IPS-NIHi11 (cell line): ENCODE measurements around the gene DNMT3A.
A peak's percentile ranks its signal among the peaks of the same experiment; 100 is the strongest.

ENCODE experiments used
- DNase-seq: peaks from one replicate; pipeline ENCODE4 v3.0.0; 2012; ENCODE audit warnings: mixed read lengths, low spot score

The DNMT3A gene

DNA sequence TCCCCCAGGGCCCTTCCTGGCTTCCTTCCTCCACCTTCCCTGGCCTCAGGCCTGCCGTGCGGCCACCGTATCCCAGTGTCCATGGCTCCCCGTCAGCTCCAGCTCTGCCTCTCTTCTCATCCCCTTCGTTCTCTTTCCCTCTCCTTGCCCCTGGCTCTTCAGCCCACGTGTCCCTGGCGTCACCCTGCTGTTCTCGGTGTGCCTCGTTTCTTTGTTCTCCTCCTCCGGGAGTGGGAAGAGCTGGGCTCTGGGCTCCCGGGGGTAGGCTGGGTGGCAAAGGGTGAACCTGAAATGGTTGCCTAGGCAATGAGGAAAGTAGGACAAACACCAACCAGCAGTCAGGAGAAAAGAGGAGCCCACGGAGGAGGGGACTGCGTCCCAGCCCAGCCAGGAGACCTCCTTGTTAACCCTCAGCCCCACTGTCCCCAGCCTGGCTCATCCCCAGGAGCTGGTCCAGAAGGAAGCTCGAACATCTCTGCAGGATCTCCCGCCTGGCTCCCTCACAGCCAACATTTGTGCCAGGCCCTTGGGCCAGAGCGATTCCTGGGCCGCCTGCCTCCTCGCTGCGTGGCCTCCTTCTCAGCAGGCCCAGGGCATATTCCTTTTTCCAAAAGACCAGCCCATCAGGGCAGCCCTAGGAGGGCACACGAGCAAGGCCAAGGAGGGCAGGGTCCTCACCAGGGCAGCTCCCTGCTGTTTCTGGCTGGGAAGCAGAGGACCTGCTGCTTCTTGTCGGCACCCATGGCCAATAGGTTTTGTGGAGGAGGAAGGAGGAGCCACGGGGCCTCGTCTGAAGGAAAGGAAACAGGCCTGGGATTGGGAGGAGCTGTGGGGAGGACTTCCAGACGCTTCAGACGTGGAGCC, 30.9 kb upstream of the DNMT3A start:
- no peak for DNase-seq

DNA sequence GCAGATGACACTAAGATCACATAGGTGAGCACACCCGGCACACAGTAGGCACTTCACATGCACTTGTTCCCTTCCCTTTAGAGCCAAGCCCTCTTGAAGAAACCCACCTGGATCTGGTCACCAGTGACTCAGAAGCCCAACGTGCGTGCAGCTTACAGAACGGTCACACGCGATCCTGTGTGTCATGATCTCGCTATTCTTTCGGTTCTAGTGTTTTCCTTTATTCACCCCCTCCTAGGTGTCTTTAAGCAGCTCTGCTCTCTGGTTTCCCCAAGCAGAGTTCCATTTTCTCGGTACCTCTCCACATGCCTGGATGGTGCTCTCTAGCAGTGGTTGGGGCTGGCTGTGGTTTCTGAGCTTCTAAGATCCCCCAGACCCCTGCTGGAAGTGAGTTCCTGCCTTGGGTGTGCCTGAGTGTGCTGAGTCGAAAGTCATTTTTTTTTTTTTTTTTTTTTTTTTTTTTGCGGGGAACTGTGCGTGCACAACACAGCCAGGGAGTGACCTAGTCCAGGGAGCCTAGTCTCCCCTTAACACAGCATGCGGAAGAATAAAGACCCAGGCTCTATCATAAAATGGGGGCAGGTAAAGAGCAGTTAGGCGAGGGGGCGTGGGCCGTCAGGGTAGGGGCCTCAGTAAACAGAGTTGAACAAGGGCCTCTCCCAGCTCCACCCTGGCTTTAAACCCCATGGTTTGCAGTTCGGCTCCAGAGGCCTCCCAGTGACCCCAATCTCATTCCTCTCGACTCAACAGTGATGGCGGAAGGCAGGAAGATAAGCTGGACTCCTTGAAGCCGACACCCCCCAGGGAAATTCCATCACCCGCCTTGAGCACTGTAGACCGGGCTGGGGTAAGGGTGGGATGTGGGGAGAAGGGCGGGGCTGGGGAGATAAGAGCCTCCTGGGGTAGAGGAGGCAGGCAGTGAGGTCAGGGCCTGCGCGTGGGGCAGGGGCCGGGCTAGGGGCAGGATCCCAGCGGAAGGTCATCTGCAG, 29.8 kb upstream of the DNMT3A start:
- no peak for DNase-seq

DNA sequence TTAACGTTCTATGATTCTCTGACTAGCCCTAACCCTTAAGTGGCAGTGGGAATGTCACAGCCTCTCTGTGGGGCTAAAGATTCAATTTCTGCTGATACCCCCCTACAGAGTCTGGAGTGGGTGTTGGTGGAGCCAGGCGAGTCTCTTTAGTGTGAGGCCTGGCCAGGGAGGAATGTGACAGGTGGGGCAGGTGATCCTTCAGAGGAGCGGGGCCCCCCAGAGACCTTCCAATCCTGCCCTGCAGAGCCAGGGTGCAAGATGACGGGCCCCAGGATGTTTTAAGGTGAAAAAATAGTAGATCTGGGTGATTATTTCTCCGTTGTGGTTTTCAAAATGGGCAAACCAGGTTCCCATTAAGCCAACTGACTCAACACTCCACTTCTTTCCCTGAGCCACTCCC, 28.2 kb upstream of the DNMT3A start:
- no peak for DNase-seq

DNA sequence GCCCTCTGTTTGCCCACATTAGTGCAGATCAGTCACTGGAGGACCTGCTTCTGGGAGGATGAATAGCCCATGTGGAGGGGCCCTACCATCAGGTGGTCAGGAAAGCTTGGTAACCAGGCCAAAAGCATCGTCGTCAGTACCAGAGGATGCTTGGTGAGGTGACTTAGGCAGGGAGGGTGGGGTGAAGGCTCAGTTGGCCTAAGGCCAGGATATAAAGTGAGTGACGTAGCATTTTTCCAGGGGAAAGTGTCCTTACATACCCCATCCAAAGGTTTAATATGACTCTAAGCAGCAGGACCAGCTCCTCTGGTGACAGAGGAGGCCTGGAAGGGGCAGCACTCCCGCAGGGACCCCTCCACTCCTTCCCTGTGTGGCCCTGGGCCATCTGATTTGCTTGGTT, 27.7 kb upstream of the DNMT3A start:
- no peak for DNase-seq

DNA sequence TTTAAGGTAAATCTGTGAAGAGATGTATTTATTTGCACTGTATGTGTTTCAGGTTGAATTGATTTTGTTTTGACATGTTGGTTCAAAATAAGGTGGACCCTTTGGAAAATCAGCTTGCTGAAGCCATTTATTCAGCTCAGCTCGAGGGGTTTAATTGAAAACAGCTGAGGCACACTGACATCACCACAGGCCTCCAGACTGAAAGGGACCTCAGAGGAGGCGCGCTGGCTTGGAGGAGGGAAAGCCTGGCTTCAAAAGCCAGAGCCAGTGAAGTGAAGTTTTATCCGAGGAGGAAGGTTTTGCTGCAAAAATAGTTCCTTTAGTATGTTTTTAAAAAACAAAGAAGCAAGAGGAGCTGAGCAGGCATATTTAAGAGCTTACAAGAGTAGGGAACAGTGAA, 26.9 kb upstream of the DNMT3A start:
- DNase-seq = no peak

DNA sequence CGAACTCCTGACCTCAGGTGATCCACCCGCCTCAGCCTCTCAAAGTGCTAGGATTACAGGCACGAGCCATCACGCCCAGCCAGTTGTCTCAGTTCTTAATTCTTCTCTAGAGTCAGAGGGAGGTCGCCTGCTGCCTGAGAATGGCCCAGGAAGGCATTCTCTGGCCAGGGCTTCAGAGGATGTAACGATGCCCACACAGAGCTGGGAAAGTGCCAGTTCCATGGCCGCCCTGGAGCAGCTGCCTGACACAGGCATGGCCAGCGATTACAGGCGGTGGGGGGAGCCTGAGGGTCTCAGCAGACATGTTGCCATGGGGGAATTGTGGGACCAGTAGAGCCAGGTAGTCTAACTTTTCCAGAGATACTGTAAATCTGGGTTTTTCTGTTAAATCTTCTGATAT, 25.6 kb upstream of the DNMT3A start:
- no peak for DNase-seq

DNA sequence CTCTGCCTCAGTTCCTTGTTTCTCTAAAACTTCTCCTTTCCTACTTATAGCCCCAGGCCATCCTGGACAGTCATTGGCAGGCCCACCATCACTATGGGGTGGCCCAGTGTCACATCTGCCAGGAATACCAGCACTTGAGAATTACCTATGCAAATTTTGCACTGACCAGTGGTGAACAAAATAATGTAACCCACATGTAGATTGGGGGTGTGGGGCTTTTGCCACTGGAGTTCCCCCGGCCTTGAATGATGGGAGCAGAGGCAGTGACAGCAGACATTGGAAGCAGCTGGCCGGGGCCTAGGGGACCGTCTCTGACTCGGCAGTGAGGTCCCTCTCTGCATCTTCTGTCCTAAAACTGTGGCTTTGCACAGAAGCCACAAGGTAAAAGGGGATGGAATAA, 24.9 kb upstream of the DNMT3A start:
- no peak for DNase-seq

DNA sequence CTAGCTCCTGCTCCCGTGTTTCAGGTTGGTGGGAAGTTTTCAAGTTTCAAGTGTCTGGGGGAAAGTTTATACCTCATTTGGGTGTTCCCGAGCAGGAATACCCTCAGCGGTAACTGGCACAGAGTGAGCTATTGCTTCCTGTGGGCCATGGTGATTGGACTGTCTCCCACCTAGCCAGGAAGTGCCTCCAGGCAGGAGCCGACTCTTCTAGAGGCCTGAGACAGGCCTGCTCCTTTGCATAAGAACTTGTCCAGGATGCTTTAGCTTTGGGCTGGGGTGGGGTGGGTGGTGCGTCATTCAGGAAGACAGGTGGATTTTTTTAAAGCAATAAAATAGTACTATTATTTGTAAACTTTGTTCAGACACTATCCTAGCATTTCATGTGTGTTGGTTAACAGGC, 23.5 kb upstream of the DNMT3A start:
- DNase-seq = no peak

DNA sequence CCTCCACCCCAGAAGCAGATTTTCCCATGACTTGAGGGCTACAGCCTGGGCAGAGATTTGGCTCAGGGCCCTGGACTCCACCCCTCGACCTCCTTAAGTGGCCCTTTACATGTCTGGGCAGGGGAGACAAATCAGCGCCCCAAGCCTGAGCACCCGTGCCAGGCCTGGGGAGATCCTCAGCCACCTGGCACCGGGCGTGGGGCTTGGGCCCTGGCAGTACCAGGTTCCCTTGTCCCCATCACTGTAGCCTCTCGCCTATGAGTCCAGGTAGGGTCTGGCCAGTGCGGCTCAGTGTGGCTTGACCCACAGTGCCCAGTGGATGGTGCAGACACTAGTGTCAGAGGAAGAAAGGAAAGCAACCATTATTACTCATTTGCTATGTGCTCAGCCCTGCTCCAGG, 22.0 kb upstream of the DNMT3A start:
- DNase-seq = no peak

DNA sequence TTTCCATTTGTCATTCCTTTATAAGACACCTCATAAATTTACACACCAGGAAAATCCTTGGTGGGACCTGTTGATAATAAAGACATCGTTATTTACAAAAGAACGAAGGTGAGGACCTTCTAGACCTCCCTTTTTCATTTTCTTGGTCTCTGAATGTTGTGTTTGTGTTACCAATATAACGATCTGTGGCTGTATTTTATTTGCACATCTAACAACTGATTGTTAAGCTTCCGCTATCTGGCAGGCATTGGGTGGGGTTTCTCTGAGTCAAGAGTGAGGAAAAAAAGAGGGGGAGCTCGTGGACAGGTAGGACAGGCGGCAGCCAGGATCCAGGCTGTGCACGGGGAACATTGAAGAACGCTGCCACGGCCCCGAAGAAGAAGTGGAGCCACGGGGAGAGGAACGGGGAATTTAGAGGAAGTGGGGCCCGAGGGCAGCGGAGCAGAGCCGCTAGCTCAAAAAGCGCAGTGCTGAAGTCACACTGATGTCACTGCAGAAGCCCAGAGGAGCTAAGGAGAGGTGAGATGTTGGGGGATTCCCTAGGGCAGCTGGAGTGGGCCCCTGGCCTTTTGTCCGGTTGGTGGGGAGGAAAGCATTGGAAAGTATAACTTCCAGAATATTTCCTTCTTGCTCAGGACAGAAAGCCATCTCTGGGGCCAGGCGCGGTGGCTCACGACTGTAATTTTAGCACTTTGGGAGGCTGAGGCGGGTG, 20.9 kb upstream of the DNMT3A start:
- DNase-seq = no peak

DNA sequence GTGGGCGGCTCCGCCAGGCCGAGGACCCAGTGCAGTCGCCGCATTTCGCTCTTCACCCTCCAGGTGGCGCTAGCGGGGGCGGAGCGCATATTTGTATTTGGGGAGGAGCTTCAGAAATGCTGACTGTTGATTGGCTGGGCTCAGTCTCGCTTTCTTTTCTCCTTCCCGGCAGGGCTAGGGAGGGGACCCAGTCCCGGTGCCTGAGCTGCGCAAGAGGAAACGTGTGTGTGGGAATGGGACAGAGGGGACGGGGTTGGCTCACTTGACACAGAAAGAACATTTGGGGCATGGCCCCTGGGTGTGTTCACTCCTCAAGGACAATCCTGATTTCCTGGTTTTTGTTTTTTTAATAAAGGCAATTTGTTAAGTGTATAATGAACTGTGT, 20.3 kb upstream of the DNMT3A start:
- peak; percentile 95 for DNase-seq

DNA sequence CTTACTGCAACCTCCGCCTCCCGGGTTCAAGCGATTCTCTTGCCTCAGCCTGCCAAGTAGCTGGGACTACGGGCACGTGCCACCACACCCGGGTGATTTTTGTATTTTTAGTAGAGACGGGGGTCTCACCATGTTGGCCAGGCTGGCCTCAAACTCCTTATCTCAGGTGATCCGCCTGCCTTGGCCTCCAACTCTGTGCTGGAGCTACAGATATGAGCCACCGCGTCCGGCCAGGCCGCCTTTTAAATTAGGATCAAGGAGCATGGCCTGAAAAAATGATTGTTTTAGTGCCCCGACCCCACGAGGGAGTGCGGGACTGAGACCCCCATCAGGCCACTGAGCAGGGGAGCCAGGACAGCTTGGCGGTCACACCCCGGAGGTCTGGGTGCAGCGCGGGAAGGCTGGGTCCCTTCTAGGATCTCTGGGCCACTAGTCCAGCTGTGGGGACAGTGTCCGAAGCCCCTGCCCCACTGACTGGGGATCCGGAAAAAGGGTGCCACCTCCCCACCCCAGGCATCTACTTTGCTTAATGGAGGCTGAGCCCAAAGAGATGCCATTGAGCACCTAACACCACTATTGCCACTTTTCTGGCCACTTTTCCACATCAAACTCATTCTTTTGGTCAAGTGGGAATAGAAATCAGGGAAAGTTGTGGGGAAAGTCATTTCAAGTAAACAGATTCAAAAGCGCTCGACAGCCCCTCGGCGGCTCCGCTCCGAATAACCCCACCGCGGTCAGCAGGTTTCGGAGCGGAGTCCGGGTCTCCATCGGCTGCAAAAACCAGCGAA, 19.7 kb upstream of the DNMT3A start:
- no peak for DNase-seq

DNA sequence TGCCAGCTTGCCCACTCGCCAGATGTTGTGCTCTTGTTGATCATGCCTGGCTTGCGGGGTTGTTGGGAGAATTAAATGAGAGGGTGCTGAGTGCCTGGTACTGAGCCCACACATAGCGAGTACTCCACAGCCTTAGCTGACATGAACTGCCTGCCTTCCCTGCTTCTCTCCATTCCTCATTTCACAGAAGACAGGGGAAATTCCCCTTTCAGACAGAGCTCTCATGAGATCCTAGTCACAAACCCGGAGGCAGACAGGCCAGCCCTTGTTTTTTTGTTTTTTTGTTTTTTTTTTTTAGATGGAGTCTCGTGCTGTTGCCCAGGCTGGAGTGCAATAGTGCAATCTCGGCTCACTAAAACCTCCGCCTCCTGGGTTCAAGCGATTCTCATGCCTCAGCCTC, 17.1 kb upstream of the DNMT3A start:
- no peak for DNase-seq

DNA sequence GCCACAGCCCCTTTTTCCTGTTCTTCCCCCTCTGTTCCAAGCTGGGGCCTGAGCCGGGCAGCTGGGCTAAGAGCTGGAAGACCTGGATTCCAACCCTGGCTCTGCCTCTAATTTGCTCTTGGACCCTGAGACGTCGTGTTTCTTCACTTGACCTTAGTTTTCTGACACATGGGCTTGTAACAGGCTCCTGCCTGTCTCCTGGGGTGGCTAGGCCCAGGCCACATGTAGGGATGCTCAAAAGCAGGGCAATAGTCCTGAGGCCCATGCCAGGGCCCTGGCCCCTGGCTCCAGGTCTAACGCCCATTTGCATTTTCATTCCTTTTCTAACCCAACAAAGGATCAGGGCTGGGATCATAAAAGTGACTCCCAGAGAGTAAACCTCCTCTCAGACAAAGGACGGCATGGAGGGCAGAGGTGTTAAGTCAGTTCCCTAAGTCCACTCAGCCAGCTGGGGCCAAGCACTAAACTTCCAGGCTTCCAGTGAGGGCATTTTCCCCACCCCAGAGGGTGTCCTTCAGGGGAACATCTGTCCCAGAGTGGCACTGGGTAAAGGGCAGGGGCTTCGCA, 16.6 kb upstream of the DNMT3A start:
- no peak for DNase-seq

DNA sequence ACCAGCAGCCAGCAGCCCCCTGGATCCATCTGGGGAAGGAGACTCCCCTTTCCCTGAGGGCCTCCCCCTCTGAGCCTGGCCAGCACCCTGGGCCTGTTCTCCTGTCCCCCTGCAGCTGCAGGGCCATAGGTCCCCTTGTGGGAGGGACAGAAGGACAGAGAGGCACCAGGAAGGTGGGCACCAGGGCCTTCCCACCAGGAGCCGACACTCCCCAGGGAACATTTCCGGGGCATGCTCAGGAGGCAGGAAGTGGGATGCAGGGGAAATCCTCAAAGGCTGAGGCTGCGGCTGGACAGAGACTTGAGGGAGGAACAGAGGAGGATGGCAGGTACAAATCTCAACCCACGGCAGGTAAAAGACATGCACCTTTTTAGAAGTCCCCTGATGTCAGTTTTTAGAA, 14.4 kb upstream of the DNMT3A start:
- no peak for DNase-seq

DNA sequence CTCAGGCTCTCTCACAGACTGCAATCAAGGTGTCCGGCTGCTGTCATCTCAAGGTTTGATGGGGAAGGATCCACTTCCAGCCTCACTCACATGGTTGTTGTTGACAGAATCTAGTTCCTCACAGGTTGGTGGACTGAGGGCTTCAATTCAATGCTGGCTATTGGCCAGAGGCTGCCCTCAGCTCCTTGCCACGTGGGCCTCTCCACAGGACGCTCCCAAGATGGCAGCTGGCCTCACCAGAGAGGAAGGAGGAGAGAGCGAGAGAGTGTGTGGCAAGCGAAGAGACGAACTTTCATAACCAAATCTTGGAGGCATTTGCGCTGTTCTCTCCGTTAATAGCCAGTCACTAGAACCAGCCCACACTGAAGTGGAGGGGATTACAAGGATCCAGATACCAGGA, 13.5 kb upstream of the DNMT3A start:
- no peak for DNase-seq

DNA sequence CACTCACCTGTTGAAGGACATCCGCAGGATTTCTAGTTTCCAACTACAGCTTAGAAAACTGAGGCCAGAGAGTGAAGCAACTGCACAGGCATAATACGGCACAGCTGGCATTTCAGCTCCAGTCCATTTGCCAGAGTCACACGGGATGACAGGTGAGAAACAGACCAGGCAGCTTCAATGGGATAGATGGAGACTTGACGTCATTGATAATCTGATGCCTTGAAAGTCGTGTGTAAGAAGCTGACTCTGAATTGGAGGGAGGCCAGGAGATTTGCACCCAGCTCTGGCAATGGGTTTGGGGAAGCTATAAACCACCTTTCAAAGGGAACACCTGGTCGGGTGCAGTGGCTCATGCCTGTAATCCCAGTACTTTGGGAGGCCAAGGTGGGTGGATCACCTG, 12.4 kb upstream of the DNMT3A start:
- DNase-seq = no peak

DNA sequence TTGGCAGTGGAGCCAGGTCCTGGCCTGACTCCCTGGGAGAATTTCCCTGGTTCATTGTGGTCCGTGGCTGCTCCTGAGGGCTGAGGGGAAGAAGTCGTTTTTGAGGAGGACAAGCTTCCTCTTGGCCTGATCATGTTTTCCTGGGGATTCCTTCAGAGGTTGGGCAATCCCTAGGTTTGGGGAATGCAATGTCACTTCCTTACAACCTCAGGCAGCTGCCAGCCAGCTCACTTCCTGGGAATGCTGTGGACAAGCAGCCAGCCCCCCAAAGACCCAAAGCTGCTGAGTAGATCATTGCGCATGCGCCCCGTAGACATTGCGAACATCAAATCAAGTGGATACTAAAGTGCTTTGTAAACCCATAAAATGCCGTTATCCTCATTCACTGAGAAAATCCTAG, 7.7 kb upstream of the DNMT3A start:
- no peak for DNase-seq

DNA sequence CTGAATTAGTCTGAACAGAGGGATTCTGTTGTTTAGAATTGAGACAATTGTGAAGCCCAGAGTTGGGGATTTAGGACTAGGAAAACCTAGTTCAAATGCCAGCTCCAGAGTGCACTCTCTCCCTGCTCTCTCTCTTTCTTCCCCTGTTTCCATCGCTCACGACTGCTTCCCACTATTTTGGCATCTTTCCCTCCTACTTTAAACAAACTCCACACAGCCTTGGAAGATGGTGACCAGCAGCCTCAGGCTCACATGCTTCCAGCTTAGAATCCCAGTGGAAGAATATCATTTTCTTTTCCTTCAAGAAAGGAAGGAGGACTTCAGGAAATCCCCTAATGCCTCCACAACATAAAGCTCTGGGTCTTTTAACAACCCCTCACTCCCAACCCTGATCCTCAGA, 6.1 kb upstream of the DNMT3A start:
- DNase-seq = no peak

DNA sequence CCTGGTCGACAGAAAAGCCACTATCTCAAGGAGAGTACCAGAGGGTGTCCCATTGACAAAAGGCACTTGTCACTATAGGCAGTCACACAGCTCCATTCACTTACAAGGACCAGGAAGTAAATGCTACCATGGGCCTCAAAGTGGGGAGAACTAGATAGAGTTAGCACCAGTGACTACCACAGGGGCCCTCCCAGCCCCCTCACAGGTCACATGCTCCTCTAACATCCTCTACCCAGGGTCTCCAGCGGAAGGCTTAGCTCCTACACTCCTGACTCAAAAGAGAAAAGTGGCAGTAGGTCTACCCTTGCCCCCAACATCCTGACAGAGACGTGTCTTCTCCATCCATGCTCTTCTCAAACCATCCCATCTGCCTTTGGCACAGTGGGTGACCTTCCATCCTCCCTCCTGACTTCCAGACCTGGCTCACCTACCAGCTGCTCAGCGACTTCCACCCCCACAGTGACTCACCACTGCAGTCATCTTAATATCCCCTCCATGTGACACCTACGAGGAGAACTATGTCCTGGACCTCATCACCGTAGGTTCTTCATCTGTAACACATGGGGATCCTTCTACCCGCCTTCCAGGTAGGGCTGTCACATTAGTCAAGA, 5.6 kb upstream of the DNMT3A start:
- no peak for DNase-seq
